Measurements from ENCODE around the gene FAM136A. TPM values are rescaled to one million over a fixed set of nuclear protein-coding genes. Genes with fewer than 3 reads are reported as not detected.

The FAM136A gene
- total RNA-seq, 2 experiments from 2014 or later = 63.0 to 68.9 TPM

DNA sequence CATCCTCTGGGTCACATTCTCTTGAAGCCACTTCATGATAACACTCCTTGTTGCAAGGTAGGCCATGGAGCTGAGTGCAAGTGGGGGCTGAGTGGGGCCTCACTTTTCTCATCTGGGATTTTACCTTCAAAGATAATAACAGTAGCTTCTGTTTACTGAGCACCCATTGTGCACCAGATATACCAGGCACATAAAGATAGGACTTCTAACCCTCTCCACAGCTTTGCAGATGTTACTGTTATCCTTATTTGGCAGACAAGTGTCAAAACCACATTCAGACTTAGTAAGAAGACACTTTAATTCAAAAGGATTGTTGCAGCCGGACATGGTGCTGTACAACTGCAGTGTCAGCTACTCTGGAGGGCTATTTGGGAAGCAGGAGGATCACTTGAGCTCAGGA lies 12.8 kb upstream of the FAM136A start:
- Mint-ChIP-seq H3K27ac (no peak overlapping the region), H3K4me3 (no peak overlapping the region), H3K4me1 (ENCODE audit: low read depth) (peaks cover 7% of the 10 kb centered on the region), H3K9me3 (no peaks in the 10 kb centered on the region), H3K27me3 (peaks cover under 1% of the 10 kb centered on the region), H3K36me3 (ENCODE audit: low read depth) (no peaks in the 10 kb centered on the region)
- POLR2A ChIA-PET = interaction anchor here (1.2 kb wide), 1 partner anchor 21 kb away, joined by 3 read pairs; the partner anchor contains the start of gene SNRPG
- intact Hi-C loops (cut with micrococcal nuclease) = no loop called here
- TF ChIP-seq, protein P1, sequence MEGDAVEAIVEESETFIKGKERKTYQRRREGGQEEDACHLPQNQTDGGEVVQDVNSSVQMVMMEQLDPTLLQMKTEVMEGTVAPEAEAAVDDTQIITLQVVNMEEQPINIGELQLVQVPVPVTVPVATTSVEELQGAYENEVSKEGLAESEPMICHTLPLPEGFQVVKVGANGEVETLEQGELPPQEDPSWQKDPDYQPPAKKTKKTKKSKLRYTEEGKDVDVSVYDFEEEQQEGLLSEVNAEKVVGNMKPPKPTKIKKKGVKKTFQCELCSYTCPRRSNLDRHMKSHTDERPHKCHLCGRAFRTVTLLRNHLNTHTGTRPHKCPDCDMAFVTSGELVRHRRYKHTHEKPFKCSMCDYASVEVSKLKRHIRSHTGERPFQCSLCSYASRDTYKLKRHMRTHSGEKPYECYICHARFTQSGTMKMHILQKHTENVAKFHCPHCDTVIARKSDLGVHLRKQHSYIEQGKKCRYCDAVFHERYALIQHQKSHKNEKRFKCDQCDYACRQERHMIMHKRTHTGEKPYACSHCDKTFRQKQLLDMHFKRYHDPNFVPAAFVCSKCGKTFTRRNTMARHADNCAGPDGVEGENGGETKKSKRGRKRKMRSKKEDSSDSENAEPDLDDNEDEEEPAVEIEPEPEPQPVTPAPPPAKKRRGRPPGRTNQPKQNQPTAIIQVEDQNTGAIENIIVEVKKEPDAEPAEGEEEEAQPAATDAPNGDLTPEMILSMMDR (IDR thresholded peaks at IDR 0.05) = no peak
- DNase-seq = no peak
- ATAC-seq = no peak
- CTCF ChIA-PET = interaction anchor here (1.4 to 5.9 kb wide), 2 partner anchors 11 to 13 kb away, joined by 4 to 40 read pairs; partner anchors contain the start of gene FAM136A

DNA sequence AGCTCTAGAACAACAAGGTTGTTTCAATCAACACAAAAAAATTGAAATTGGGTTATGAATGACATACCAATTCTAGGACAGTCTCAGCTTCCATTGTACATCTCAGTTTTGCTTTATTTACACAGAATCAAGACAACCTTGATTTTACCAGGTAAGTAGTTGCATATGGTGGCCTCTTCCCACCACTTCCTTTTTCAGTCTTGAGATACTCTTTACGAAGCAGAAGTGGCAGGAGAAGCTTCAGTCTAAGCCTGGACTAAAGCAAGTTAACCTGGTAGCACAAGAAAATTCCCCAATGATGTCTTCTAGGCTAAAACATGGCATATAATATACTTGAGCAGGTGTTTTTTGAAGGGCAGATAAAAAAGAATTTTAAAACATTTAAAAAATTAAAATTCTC lies 10.7 kb upstream of the FAM136A start:
- no peak for ATAC-seq
- Mint-ChIP-seq H3K4me3 (no peak overlapping the region), H3K9me3 (no peaks in the 10 kb centered on the region), H3K27ac (no peak overlapping the region), H3K27me3 (peaks cover 3% of the 10 kb centered on the region), H3K36me3 (ENCODE audit: low read depth) (no peaks in the 10 kb centered on the region), H3K4me1 (ENCODE audit: low read depth) (peaks cover 7% of the 10 kb centered on the region)
- intact Hi-C loops (cut with micrococcal nuclease) = no loop called here
- TF ChIP-seq, protein P1 (IDR thresholded peaks at IDR 0.05) = no peak
- no peak for DNase-seq
- POLR2A ChIA-PET = interaction anchor here (1.2 kb wide), 1 partner anchor 8 kb away, joined by 3 read pairs; no protein-coding TSS in a partner anchor
- CTCF ChIA-PET = interaction anchor here (0.6 to 5.9 kb wide), 6 partner anchors 9 to 400 kb away, joined by 3 to 40 read pairs (median 3); partner anchors contain the start of gene FAM136A

DNA sequence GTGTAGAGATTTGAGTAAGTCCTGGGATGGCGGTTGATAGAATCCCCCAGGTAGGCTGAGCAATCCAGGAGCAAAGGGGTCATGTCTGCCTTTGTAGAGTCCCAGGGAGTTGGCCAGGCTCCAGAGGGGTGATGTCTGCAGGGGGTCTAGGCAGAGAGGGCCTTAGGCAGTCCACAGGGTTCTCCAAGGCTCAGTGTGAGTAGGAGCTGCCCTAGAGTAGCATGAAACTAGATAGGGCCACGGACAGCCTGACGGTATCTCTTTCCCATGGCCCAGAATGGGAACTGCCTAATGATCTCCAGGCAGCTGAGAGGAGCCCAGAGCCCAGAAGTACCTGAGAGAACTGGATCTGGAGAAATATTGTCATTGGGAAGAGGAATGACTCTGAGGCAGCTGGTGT lies 9.0 kb upstream of the FAM136A start:
- ChIA-PET POLR2A (no interaction called here), CTCF (interaction anchor here (0.8 to 1.2 kb wide), 4 partner anchors 9 to 337 kb away, joined by 3 read pairs; partner anchors contain the start of gene FAM136A)
- Mint-ChIP-seq H3K9me3 (no peaks in the 10 kb centered on the region), H3K27me3 (peaks cover 3% of the 10 kb centered on the region), H3K4me1 (ENCODE audit: low read depth) (peaks cover under 1% of the 10 kb centered on the region), H3K4me3 (no peak overlapping the region), H3K27ac (no peak overlapping the region), H3K36me3 (ENCODE audit: low read depth) (no peaks in the 10 kb centered on the region)
- ATAC-seq (no peak), DNase-seq (no peak)
- TF ChIP-seq, protein P1 (IDR thresholded peaks at IDR 0.05) = no peak
- intact Hi-C loops (cut with micrococcal nuclease) = no loop called here

DNA sequence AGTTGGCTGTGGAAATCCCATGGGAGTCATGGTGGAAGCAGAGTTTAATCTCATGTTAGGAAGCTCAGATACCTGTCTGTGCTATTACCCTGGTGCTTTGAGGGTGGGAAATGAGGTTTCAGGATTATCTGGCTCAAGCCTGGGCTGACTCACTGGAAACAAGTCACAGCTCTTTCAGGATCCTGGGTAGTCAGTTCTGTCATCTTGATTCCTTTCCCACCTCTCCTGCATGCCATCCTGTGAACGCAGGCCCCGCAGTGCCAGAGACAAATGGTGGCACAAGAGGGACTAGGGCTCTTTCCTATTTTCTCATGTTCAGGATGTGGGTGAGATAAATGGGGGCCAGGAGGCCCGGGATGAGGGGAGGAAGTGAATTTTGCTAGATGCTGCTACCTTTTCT lies 3.7 kb upstream of the FAM136A start:
- intact Hi-C loops (cut with micrococcal nuclease) = loop anchor here (10.0 kb wide), 1 partner anchor 309 kb away; no protein-coding TSS in a partner anchor
- Mint-ChIP-seq H3K36me3 (ENCODE audit: low read depth) (peaks cover 8% of the 10 kb centered on the region), H3K27me3 (peaks cover 3% of the 10 kb centered on the region), H3K9me3 (no peaks in the 10 kb centered on the region), H3K4me1 (ENCODE audit: low read depth) (peaks cover 17% of the 10 kb centered on the region), H3K27ac (no peak overlapping the region), H3K4me3 (no peak overlapping the region)
- no peak for DNase-seq
- ChIA-PET CTCF (interaction anchor here (1.2 to 5.7 kb wide), 9 partner anchors 12 to 349 kb away, joined by 3 to 98 read pairs (median 11); partner anchors contain the start of gene SNRPG), POLR2A (no interaction called here)
- ATAC-seq = no peak
- TF ChIP-seq, protein P1 (IDR thresholded peaks at IDR 0.05) = no peak

DNA sequence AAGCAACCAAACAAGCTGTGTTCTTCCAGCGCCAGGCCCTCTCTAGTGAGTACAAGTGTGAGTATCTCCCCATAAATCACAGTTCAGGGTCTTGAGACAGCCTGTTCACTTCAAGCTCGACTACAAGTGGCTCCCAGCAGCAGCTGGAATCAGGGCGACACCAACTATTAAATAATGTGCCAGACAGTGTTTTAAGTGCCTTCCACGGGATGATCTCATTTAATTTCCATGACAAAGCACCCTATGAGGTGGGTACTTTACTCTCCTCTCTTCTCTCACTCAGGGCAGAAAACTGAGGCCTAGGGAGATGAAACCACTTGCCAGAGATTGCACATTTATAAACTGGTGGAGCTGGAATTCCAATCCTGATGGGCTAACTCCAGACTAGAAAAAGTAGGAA lies 2.6 kb upstream of the FAM136A start:
- no peak for DNase-seq
- POLR2A ChIA-PET = interaction anchor here (1.2 to 1.6 kb wide), 2 partner anchors 8 to 11 kb away, joined by 3 read pairs; partner anchors contain the start of gene SNRPG
- Mint-ChIP-seq H3K27me3 (peaks cover 1% of the 10 kb centered on the region), H3K36me3 (ENCODE audit: low read depth) (peaks cover 15% of the 10 kb centered on the region), H3K4me1 (ENCODE audit: low read depth) (peaks cover 23% of the 10 kb centered on the region), H3K9me3 (no peaks in the 10 kb centered on the region), H3K27ac (no peak overlapping the region), H3K4me3 (no peak overlapping the region)
- intact Hi-C loops (cut with micrococcal nuclease) = loop anchor here (5.0 to 10.0 kb wide), 3 partner anchors 310 to 392 kb away; no protein-coding TSS in a partner anchor
- ATAC-seq = no peak
- CTCF ChIA-PET = interaction anchor here (0.6 to 5.7 kb wide), 41 partner anchors 10 to 643 kb away, joined by 3 to 98 read pairs (median 4); partner anchors contain the start of gene SNRPG
- TF ChIP-seq, protein P1 (IDR thresholded peaks at IDR 0.05) = no peak

Measured in activated CD8-positive, alpha-beta T cell treated with anti-CD3 and anti-CD28 coated beads for 36 hours (primary cell).